PC-3 (cell line): ENCODE data around the gene TMOD3. TPM values are rescaled to one million over a fixed set of nuclear protein-coding genes. Genes with fewer than 3 reads are reported as not detected.

Source experiments
- ATAC-seq: fragments of 200-7000 bp; cut with Tn5 transposase; 2 replicates; pipeline ENCODE4 v1.9.1; 2020; ENCODE audit warnings: mild to moderate bottlenecking, moderate library complexity
- BruUV-seq: library from RNA; stranded (reverse); fragments of 400-500 nt; replicated peaks from 2 replicates; lab custom pipeline; 2021; lab: Mats Ljungman, UMichigan
- CTCF ChIA-PET: fragments of 300-600 bp; sonication (Branson Sonifier 250); formaldehyde crosslinking; loops from one replicate; lab custom pipeline; 2022; ENCODE audit warnings: antibody characterized with exemption; lab: Charles Lee
- POLR2A ChIA-PET: fragments of 300-600 bp; sonication (Branson Sonifier 250); formaldehyde crosslinking; loops from one replicate; lab custom pipeline; 2022; ENCODE audit warnings: antibody characterized with exemption; ENCODE audit not compliant: unreplicated experiment; lab: Charles Lee
- DNase-seq: peaks from one replicate; pipeline ENCODE4 v3.0.0-alpha.2; 2015
- H2AFZ ChIP-seq: fragments of 300-600 bp; sonication (generic); 2 replicates; pipeline ENCODE4 v1.6.0; 2016; ENCODE audit warnings: antibody characterized with exemption, low read length
- H3F3A ChIP-seq: fragments of 300-600 bp; sonication (generic); one replicate; pipeline ENCODE4 v1.6.0; 2017; ENCODE audit warnings: antibody characterized with exemption, low read length, control low read depth, mild to moderate bottlenecking; ENCODE audit not compliant: unreplicated experiment
- H3K27ac ChIP-seq: fragments of 300-600 bp; sonication (generic); 2 replicates; pipeline ENCODE4 v1.5.1; 2016; ENCODE audit warnings: mild to moderate bottlenecking, low read length
- H3K27me3 ChIP-seq: fragments of 300-600 bp; sonication (generic); 2 replicates; pipeline ENCODE4 v1.6.1; 2016; ENCODE audit warnings: low read length, mixed read lengths
- H3K36me3 ChIP-seq: fragments of 300-600 bp; sonication (generic); 2 replicates; pipeline ENCODE4 v1.6.1; 2016; ENCODE audit warnings: low read depth, mixed run types, low read length, mixed read lengths
- H3K4me1 ChIP-seq: fragments of 300-600 bp; sonication (generic); 2 replicates; pipeline ENCODE4 v1.5.1; 2016; ENCODE audit warnings: low read length; ENCODE audit not compliant: insufficient read depth
- H3K4me2 ChIP-seq: fragments of 300-600 bp; sonication (generic); 2 replicates; pipeline ENCODE4 v1.6.0; 2016; ENCODE audit warnings: low read length
- H3K4me3 ChIP-seq: fragments of 300-600 bp; sonication (generic); 2 replicates; pipeline ENCODE4 v1.5.1; 2016; ENCODE audit warnings: mild to moderate bottlenecking, low read length, mixed read lengths
- H3K79me2 ChIP-seq: fragments of 300-600 bp; sonication (generic); 2 replicates; pipeline ENCODE4 v1.6.1; 2017; ENCODE audit warnings: low read length, mixed read lengths
- H3K9ac ChIP-seq: fragments of 300-600 bp; sonication (generic); 2 replicates; pipeline ENCODE4 v1.6.0; 2016; ENCODE audit warnings: mild to moderate bottlenecking, low read length
- H3K9me2 ChIP-seq: fragments of 300-600 bp; sonication (generic); replicated peaks from 2 replicates; pipeline ENCODE4 v1.6.1; 2016; ENCODE audit warnings: mixed run types, low read length, mixed read lengths
- H3K9me3 ChIP-seq: fragments of 300-600 bp; sonication (generic); 2 replicates; pipeline ENCODE4 v1.6.1; 2016; ENCODE audit warnings: low read length, mixed read lengths
- H4K20me1 ChIP-seq: fragments of 300-600 bp; sonication (generic); 2 replicates; pipeline ENCODE4 v1.6.1; 2016; ENCODE audit warnings: low read length, mixed read lengths
- EZH2 ChIP-seq: fragments of 300-600 bp; sonication (generic); IDR thresholded peaks from one replicate; pipeline ENCODE4 v1.6.1; 2017; ENCODE audit warnings: antibody characterized with exemption, mild to moderate bottlenecking, low read length; ENCODE audit not compliant: unreplicated experiment
- EZH2phosphoT487 ChIP-seq: fragments of 300-600 bp; sonication (generic); IDR thresholded peaks from 2 replicates; pipeline ENCODE4 v1.6.1; 2018; ENCODE audit warnings: mild to moderate bottlenecking, antibody characterized with exemption, low read length, borderline replicate concordance
- intact Hi-C: fragments of 100-400 bp; cut with micrococcal nuclease; formaldehyde crosslinking; loops from 2 replicates; pipeline ENCODE4 v1.9.0; 2023
- total RNA-seq: library from RNA; depleted of rRNA; stranded (reverse); fragments of >200 nt; gene quantifications from 2 replicates; pipeline ENCODE4 v1.2.3, GENCODE V29; 2014
- TF ChIP-seq, protein P1 (sequence below): fragments of 300-600 bp; sonication (generic); conservative IDR thresholded peaks from 2 replicates; pipeline ENCODE4 v1.5.1; 2017; ENCODE audit warnings: antibody characterized with exemption, low read depth, mild to moderate bottlenecking, low read length

Gene TMOD3
- total RNA-seq, 1 experiment from 2014 or later: 43.9 TPM

GRCh38 chr15:51833772-51834171 is 4.3 kb downstream of the TMOD3 start:
- peaks cover 48% of the 10 kb centered on the region for H4K20me1 ChIP-seq
- peaks cover 10% of the 10 kb centered on the region for H3F3A ChIP-seq
- H3K36me3 ChIP-seq: no peaks in the 10 kb centered on the region
- H2AFZ ChIP-seq: no peak overlapping the region
- CTCF ChIA-PET: no interaction called here
- no peak overlapping the region for H3K9ac ChIP-seq
- H3K9me2 ChIP-seq: no peaks in the 10 kb centered on the region
- no TSS peak for BruUV-seq
- no peaks in the 10 kb centered on the region for H3K9me3 ChIP-seq
- peak; percentile 41 for ATAC-seq
- POLR2A ChIA-PET: interaction anchor here (0.7 kb wide), 1 partner anchor 957 kb away, joined by 3 read pairs; no protein-coding TSS in a partner anchor
- H3K27me3 ChIP-seq: no peaks in the 10 kb centered on the region
- H3K79me2 ChIP-seq: peaks cover 93% of the 10 kb centered on the region
- intact Hi-C loops: loop anchor here (5.0 kb wide), 1 partner anchor 36 kb away; no protein-coding TSS in a partner anchor
- peak overlapping the region; percentile 40 for H3K4me3 ChIP-seq
- peak overlapping the region; percentile 12; the same call in 1 of the 2 replicates for H3K27ac ChIP-seq
- peak; percentile 42 for DNase-seq
- no peak for TF ChIP-seq EZH2
- no peak for TF ChIP-seq EZH2phosphoT487
- TF ChIP-seq, protein P1, sequence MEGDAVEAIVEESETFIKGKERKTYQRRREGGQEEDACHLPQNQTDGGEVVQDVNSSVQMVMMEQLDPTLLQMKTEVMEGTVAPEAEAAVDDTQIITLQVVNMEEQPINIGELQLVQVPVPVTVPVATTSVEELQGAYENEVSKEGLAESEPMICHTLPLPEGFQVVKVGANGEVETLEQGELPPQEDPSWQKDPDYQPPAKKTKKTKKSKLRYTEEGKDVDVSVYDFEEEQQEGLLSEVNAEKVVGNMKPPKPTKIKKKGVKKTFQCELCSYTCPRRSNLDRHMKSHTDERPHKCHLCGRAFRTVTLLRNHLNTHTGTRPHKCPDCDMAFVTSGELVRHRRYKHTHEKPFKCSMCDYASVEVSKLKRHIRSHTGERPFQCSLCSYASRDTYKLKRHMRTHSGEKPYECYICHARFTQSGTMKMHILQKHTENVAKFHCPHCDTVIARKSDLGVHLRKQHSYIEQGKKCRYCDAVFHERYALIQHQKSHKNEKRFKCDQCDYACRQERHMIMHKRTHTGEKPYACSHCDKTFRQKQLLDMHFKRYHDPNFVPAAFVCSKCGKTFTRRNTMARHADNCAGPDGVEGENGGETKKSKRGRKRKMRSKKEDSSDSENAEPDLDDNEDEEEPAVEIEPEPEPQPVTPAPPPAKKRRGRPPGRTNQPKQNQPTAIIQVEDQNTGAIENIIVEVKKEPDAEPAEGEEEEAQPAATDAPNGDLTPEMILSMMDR: no peak
- H3K4me1 ChIP-seq: peaks cover 42% of the 10 kb centered on the region
- H3K4me2 ChIP-seq: peak overlapping the region; percentile 70

GRCh38 chr15:51837792-51838251 is 8.4 kb downstream of the TMOD3 start:
- Histone ChIP-seq H2AFZ (no peak overlapping the region), H3K9me3 (no peaks in the 10 kb centered on the region), H3F3A (peaks cover 10% of the 10 kb centered on the region), H3K36me3 (no peaks in the 10 kb centered on the region), H3K4me1 (peaks cover 34% of the 10 kb centered on the region), H3K9ac (no peak overlapping the region), H3K9me2 (no peaks in the 10 kb centered on the region), H4K20me1 (peaks cover 37% of the 10 kb centered on the region), H3K27me3 (no peaks in the 10 kb centered on the region), H3K4me2 (no peak overlapping the region), H3K79me2 (peaks cover 100% of the 10 kb centered on the region), H3K4me3 (no peak overlapping the region), H3K27ac (no peak overlapping the region)
- no peak for ATAC-seq
- CTCF ChIA-PET: no interaction called here
- no peak for TF ChIP-seq EZH2
- TF ChIP-seq EZH2phosphoT487: no peak
- TF ChIP-seq, protein P1: no peak
- POLR2A ChIA-PET: no interaction called here
- intact Hi-C loops: no loop called here
- BruUV-seq: no TSS peak
- DNase-seq: no peak

GRCh38 chr15:51838270-51838669 is 8.8 kb downstream of the TMOD3 start:
- CTCF ChIA-PET: interaction anchor here (0.6 kb wide), 1 partner anchor 68 kb away, joined by 6 read pairs; no protein-coding TSS in a partner anchor
- DNase-seq: no peak

More at GRCh38 chr15:51838270-51838669, 8.8 kb downstream of the TMOD3 start:
- no peak overlapping the region for H3K9ac ChIP-seq
- POLR2A ChIA-PET: no interaction called here
- H3K27ac ChIP-seq: no peak overlapping the region
- H3K9me3 ChIP-seq: no peaks in the 10 kb centered on the region
- intact Hi-C loops: no loop called here
- TF ChIP-seq, protein P1: no peak
- no peak for TF ChIP-seq EZH2phosphoT487
- no peak for TF ChIP-seq EZH2
- peaks cover 34% of the 10 kb centered on the region for H3K4me1 ChIP-seq
- peaks cover 32% of the 10 kb centered on the region for H4K20me1 ChIP-seq
- H2AFZ ChIP-seq: no peak overlapping the region
- no peaks in the 10 kb centered on the region for H3K27me3 ChIP-seq
- peaks cover 9% of the 10 kb centered on the region for H3F3A ChIP-seq
- BruUV-seq: no TSS peak
- H3K79me2 ChIP-seq: peaks cover 100% of the 10 kb centered on the region
- H3K36me3 ChIP-seq: no peaks in the 10 kb centered on the region
- H3K4me3 ChIP-seq: no peak overlapping the region
- no peak for ATAC-seq
- H3K4me2 ChIP-seq: no peak overlapping the region
- no peaks in the 10 kb centered on the region for H3K9me2 ChIP-seq
